SU-DHL-6 (cell line): ENCODE data around the gene CDKN1A.

Source experiments
- H2AFZ ChIP-seq: fragments of 200-600 bp; sonication (generic); 2 replicates; pipeline ENCODE4 v1.6.1; 2014; ENCODE audit warnings: low read depth, mild to moderate bottlenecking, moderate library complexity, mixed read lengths, antibody characterized with exemption, low read length; ENCODE audit not compliant: severe bottlenecking
- H3F3A ChIP-seq: fragments of 200-600 bp; shearing (Covaris generic); 2 replicates; pipeline ENCODE4 v1.6.0; 2016; ENCODE audit warnings: antibody characterized with exemption, mild to moderate bottlenecking; ENCODE audit not compliant: insufficient read depth
- H3K27ac ChIP-seq: fragments of 200-600 bp; sonication (generic); 2 replicates; pipeline ENCODE4 v1.5.1; 2016; ENCODE audit warnings: low read depth, mild to moderate bottlenecking, low read length, moderate library complexity, mixed read lengths
- H3K27me3 ChIP-seq: fragments of 200-600 bp; sonication (generic), shearing (Covaris generic); 2 replicates; pipeline ENCODE4 v1.6.0; 2014; ENCODE audit warnings: mild to moderate bottlenecking, low read length
- H3K36me3 ChIP-seq: fragments of 200-600 bp; sonication (generic); 2 replicates; pipeline ENCODE4 v1.6.1; 2014; ENCODE audit warnings: mild to moderate bottlenecking, low read length, mixed read lengths
- H3K4me2 ChIP-seq: fragments of 300-600, 200-600 bp; shearing (Covaris generic), sonication (generic); 2 replicates; pipeline ENCODE4 v1.6.0; 2014; ENCODE audit warnings: low read length, low read depth, mild to moderate bottlenecking; ENCODE audit not compliant: poor library complexity, severe bottlenecking
- H3K4me3 ChIP-seq: fragments of 200-600 bp; sonication (generic); 2 replicates; pipeline ENCODE4 v1.5.1; 2014; ENCODE audit warnings: antibody characterized with exemption, low read length, mild to moderate bottlenecking, mixed read lengths; ENCODE audit not compliant: insufficient read depth, poor library complexity, severe bottlenecking
- H3K79me2 ChIP-seq: fragments of 200-600 bp; sonication (generic); 2 replicates; pipeline ENCODE4 v1.6.1; 2014; ENCODE audit warnings: mild to moderate bottlenecking, low read length, moderate library complexity; ENCODE audit not compliant: insufficient read depth
- H3K9ac ChIP-seq: fragments of 200-600 bp; sonication (generic); 2 replicates; pipeline ENCODE4 v1.7.0; 2014; ENCODE audit warnings: mild to moderate bottlenecking, low read length
- H3K9me2 ChIP-seq: fragments of 200-600 bp; sonication (generic); replicated peaks from 2 replicates; pipeline ENCODE4 v1.6.1; 2014; ENCODE audit warnings: low read length; ENCODE audit not compliant: insufficient read depth
- H3K9me3 ChIP-seq: fragments of 200-600 bp; sonication (generic); 2 replicates; pipeline ENCODE4 v1.6.1; 2014; ENCODE audit warnings: low read length, mixed read lengths; ENCODE audit not compliant: insufficient read depth
- H4K20me1 ChIP-seq: fragments of 200-600 bp; sonication (generic); 2 replicates; pipeline ENCODE4 v1.6.1; 2014; ENCODE audit warnings: low read depth, mild to moderate bottlenecking, antibody characterized with exemption, low read length, moderate library complexity, mixed read lengths
- CTCF ChIP-seq: fragments of 200-600 bp; sonication (generic); IDR thresholded peaks from one replicate; pipeline ENCODE4 v1.5.1; 2017; ENCODE audit warnings: antibody characterized with exemption, mild to moderate bottlenecking, low read length, moderate library complexity; ENCODE audit not compliant: insufficient read depth, poor library complexity, severe bottlenecking
- EZH2phosphoT487 ChIP-seq: fragments of 200-600 bp; sonication (generic), shearing (Covaris generic); conservative IDR thresholded peaks from 2 replicates; pipeline ENCODE4 v1.6.1; 2018; ENCODE audit warnings: mild to moderate bottlenecking, antibody characterized with exemption, low read length, moderate library complexity, mixed read lengths

The CDKN1A gene

GRCh38 chr6:36678488-36679042 is at the start of gene CDKN1A:
Gene CDKN1A (plus strand): TSS chr6:36678714. CDS start chr6:36684102, 5,388 bp downstream.
- Histone ChIP-seq H3K9me3 (no peaks in the 10 kb centered on the region), H3K79me2 (no peaks in the 10 kb centered on the region), H3K4me2 (peak within 1 kb of the TSS; percentile 47), H3F3A (peaks cover 29% of the 10 kb centered on the region), H4K20me1 (no peaks in the 10 kb centered on the region), H3K27ac (no peak within 1 kb of the TSS), H3K36me3 (no peaks in the 10 kb centered on the region), H3K27me3 (no peaks in the 10 kb centered on the region), H3K9ac (peak within 1 kb of the TSS; percentile 11), H3K4me3 (peak within 1 kb of the TSS; percentile 35), H2AFZ (no peak within 1 kb of the TSS), H3K9me2 (no peaks in the 10 kb centered on the region)
- no peak for TF ChIP-seq CTCF
- peak; percentile 38; the same call in 1 of the 2 replicates for TF ChIP-seq EZH2phosphoT487

GRCh38 chr6:36629784-36630183 is 48.7 kb upstream of the CDKN1A start:
- no peaks in the 10 kb centered on the region for H3K27me3 ChIP-seq
- no peaks in the 10 kb centered on the region for H4K20me1 ChIP-seq
- TF ChIP-seq CTCF (no peak), EZH2phosphoT487 (no peak)
- H3K9ac ChIP-seq = no peak overlapping the region
- H3K4me2 ChIP-seq = no peak overlapping the region
- no peak overlapping the region for H3K27ac ChIP-seq
- no peaks in the 10 kb centered on the region for H3K36me3 ChIP-seq
- H3K79me2 ChIP-seq = no peaks in the 10 kb centered on the region
- H2AFZ ChIP-seq = no peak overlapping the region
- no peaks in the 10 kb centered on the region for H3K9me2 ChIP-seq
- no peaks in the 10 kb centered on the region for H3F3A ChIP-seq
- no peaks in the 10 kb centered on the region for H3K9me3 ChIP-seq
- no peak overlapping the region for H3K4me3 ChIP-seq

GRCh38 chr6:36631326-36632011 is 47.0 kb upstream of the CDKN1A start:
- H3K79me2 ChIP-seq = no peaks in the 10 kb centered on the region
- no peaks in the 10 kb centered on the region for H4K20me1 ChIP-seq
- no peaks in the 10 kb centered on the region for H3K9me2 ChIP-seq
- TF ChIP-seq EZH2phosphoT487 (no peak), CTCF (no peak)
- no peak overlapping the region for H3K9ac ChIP-seq
- no peak overlapping the region for H3K27ac ChIP-seq
- no peak overlapping the region for H3K4me2 ChIP-seq
- no peaks in the 10 kb centered on the region for H3F3A ChIP-seq
- no peak overlapping the region for H3K4me3 ChIP-seq
- H2AFZ ChIP-seq = no peak overlapping the region
- no peaks in the 10 kb centered on the region for H3K9me3 ChIP-seq
- no peaks in the 10 kb centered on the region for H3K27me3 ChIP-seq
- H3K36me3 ChIP-seq = no peaks in the 10 kb centered on the region
